HG03095 (cell line): ENCODE results near the gene RBP7.

ENCODE experiments used
- ATAC-seq: cut with Tn5 transposase; IDR thresholded peaks from one replicate; pipeline ENCODE4 v1.9.1; 2021; ENCODE audit warnings: moderate library complexity; ENCODE audit not compliant: unreplicated experiment

Gene RBP7

GRCh38 chr1:10064416-10065343, 67.7 kb downstream of the RBP7 start:
- no peak for ATAC-seq

- ATAC-seq: no peak
These were observed 68.3 kb downstream of the RBP7 start for GRCh38 chr1:10065344-10065685.
